NCI-H2227 (cell line): ENCODE data around the gene CACNG6.
"Not testable (repeated sequence)": the region's sequence is repeated elsewhere in the genome, so short reads cannot be mapped to it uniquely, and the experiment has no call there.

ENCODE experiments used
- DNase-seq: peaks from one replicate; lab custom pipeline; 2025; ENCODE audit not compliant: unreplicated experiment; lab: John Stamatoyannopoulos, UW

Gene CACNG6, protein sequence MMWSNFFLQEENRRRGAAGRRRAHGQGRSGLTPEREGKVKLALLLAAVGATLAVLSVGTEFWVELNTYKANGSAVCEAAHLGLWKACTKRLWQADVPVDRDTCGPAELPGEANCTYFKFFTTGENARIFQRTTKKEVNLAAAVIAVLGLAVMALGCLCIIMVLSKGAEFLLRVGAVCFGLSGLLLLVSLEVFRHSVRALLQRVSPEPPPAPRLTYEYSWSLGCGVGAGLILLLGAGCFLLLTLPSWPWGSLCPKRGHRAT

DNA sequence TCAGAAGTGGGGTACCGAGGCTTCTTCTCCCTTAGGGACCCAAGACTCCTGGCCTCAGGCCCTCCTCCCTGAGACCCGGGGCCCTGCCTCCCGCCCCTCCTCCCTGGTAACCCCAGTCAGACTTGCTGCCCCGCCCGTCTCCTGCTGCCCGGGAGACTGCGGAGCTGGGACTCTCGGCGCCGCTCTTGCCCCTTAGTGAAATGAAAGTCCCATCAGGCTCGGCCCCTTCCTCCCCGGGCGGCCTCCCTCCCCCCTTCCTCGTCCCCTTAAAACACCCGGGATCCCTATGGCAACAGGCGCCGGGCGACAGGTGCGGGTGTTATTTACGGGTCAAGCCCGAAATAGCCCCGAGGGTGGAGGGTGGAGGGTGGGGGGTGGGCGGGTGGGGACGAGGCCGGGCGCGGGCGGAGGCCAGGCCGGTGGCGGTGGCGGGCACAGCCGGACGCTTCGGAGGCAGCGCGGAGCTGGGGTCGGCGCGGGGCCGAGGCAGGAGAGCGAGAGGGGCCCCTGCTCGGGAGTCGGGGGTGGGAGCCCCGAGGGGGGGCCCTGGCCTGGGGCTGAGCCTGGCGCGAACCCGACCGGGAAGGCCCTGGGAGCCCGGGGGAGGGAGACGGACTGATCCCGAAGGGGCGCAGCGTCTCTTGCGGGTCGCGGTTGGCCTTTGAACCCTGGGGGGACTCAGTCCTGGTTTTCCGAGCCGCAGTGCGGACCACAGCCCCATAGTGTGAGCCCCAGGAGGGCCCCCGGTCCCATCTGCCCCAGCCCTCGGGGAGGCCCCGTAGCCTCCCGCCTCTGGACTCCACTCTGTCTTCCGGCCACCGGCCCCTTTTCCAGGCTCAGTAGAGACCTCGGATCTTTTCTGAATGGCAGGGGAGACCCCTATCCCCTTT is at the start of gene CACNG6:
Gene CACNG6, plus strand, starts transcription at position 414 of the 890 bp plus-strand sequence. CDS start 1,241 bp downstream, outside the sequence.
- DNase-seq, result peak; percentile 76

DNA sequence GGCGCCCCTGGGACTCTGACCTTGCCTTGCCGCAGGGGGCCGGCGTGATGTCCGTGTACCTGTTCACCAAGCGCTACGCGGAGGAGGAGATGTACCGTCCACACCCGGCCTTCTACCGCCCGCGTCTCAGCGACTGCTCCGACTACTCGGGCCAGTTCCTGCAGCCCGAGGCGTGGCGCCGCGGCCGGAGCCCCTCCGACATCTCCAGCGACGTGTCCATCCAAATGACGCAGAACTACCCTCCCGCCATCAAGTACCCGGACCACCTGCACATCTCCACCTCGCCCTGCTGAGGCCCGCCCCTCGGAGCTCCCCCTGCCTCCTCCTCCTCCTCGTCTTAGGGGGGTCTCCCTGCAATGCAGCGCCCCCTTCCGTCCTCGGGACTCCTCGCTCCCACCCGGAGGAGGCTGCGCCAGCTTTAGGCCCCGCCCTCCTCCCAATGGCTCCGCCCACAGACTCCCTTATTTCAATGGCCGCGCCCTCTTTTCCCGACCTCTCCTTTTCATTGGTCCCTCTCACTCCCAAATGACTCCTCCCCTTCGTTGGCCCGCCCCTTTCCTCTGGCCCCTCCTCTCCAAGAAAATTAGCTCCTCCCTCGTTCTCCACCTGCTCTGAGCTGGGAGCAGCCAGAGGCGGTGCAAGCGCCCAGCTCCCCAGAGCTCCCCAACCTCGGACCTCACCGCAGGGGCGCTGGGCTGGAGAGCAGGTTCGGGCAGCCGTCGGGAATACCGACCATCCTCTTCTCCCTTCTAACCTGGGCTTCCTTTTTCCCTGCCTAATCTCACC is 49.2 kb upstream of the CACNG6 start:
- DNase-seq, result peak; percentile 86

DNA sequence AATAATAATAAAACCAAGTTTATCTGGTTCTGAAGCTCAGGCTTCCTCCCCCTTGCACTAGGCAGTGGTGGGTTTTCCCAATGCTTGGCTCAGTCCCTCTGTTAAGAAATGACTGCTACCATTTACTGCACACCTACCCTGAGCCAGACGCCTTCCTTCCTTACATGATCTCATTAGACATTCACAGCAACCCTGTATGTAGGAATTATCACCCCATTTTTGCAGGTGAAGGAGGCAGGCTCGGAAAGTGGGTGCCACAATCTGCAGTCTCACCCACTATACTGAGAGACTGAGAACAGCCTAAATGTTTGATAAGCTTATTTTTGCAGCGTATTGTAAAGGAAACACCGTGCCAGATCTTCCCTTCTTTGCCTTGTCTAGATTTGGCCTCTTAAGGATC is 47.0 kb upstream of the CACNG6 start:
- no peak for DNase-seq

DNA sequence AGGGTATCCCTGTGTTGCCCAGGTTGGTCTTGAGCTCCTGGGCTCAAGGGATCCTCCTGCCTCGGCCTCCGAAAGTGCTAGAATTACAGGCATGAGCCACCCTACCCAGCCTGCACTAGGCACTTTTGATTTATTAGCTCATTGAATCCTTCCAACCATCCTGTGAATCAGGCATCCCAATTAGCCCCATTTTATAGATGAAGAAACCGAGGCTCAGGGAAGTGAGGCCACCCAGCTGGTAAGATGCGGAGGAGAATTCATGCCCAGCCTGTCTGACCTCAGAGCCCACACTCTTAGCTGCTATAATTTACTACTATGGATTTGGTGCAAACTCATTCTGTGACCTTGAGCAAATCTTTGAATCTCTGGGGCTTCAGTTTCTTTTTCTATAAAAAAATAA is 46.5 kb upstream of the CACNG6 start:
- DNase-seq, result no peak

DNA sequence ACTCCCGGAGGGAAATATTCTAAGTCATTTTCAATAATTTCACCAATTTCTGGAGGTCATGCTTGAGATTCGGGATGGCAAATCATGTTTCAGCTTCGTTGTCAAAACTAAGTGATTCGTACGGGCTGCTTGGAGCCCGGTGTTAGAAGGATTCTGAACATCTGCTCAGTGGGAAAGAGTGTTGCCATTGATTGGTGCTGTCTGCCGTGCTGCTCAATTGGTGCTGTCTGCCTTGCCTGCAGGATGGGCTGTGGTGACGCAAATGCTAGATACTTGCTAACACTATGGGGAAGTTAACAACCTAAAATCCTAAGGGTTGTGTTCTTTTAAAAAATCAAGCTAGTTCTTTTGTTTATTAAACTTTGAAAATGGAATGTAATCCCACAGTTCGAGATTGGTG is 46.0 kb upstream of the CACNG6 start:
- peak; percentile 79 for DNase-seq

DNA sequence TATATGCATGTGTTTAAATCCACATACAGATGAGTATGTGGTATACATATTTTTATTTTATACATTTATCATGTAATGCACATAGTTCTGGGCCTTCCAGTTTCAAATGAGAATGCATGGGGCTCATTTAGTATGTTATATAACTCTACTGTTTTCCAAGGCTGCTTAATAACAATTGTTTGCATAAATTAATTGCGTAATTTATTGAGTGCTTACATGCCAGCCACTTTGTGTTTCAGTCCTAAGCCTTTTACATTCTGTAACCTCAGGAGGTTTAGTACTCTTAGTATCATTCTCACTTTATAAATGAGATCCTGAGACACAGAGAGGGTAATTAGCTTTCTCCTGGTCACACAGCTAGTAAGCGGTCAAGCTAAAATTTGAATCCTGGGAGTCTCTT is 45.4 kb upstream of the CACNG6 start:
- no peak for DNase-seq

DNA sequence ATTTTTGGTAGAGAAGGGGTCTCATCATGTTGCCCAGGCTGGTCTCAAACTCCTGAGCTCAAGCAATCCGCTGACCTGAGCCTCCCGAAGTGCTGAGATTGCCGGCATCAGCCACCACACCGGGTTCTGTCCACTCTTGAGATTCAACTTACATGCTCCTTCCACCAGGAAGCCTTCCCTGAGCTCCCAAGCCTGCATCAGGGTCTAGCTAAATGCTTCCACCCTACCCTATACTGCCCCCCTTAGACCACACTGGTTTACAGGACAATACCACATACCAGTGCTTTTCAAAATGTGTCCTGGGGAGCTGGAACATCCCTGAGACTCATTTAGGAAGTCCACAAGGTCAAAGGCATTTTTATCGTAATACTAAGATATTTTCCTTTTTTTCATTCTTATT is 43.8 kb upstream of the CACNG6 start:
- no peak for DNase-seq

DNA sequence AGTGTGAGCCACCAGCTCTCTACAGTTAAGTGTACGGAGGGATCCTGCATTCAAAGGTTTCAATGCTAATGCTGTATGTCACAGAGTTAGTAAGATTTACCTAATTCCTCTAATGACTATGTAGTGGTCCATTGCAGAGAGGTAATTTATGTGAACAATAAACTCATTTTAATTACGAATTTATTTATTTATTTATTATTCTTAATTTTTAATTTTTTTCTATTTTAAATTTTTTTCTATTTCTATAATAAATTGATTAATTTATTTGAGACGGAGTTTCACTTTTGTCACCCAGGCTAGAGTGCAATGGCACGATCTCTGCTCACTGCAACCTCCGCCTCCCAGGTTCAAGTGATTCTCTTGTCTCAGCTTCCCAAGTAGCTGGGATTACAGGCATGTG is 42.8 kb upstream of the CACNG6 start:
- DNase-seq, result not testable (repeated sequence)

DNA sequence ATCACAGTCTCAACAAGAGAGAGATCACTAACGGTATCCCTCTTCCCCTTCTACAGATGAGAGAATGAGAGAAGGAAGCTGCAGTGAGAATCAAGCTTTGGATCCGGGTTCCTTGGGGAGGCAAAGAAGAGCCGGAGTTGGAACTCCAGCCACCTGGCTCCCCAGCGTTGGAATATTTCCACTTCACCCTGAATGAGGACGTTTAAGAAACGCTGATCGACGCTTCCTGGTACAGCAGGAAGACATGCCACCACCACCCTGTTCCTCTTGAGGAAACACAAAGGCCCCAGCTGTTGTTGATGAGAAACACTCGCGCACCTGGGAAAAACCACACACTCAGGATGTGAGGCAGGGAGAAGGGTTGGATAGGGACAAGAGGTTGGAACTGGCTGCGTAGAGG is 40.0 kb upstream of the CACNG6 start:
- DNase-seq, result no peak

DNA sequence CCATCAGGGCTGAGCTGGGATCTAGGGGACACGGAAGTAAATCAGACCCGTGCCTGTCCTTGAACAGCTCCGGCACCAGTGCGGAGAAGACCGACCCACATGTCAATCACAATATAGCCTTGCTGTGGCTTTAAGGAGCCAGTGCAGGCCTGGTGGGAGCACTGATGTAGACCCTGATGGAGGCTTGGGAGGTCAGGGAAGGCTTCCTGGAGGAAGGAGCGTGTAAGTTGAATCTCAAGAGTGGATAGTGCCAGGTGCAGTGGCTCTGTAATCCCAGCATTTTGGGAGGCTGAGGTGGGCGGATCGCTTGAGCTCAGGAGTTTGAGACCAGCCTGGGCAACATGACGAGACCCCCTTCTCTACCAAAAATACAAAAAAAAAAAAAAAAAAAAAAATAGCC is 39.5 kb upstream of the CACNG6 start:
- DNase-seq, result no peak

DNA sequence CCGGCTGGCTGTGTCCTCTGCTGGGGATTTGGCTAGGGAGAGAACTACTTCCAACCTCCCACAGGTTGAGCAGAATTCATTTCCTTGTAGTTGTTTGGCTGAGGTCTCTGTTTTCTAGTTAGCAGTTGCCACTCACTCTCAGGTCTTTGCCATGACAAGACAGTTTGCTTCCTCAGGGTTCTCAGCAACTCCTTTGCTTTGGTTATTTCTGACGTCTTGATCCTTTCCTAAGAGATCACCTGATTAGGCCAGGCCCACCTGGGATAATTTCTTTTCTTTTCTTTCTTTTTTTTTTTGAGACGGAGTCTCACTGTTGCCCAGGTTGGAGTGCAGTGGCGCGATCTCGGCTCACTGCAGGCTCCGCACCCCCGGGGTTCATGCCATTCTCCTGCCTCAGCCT is 38.1 kb upstream of the CACNG6 start:
- no peak for DNase-seq

DNA sequence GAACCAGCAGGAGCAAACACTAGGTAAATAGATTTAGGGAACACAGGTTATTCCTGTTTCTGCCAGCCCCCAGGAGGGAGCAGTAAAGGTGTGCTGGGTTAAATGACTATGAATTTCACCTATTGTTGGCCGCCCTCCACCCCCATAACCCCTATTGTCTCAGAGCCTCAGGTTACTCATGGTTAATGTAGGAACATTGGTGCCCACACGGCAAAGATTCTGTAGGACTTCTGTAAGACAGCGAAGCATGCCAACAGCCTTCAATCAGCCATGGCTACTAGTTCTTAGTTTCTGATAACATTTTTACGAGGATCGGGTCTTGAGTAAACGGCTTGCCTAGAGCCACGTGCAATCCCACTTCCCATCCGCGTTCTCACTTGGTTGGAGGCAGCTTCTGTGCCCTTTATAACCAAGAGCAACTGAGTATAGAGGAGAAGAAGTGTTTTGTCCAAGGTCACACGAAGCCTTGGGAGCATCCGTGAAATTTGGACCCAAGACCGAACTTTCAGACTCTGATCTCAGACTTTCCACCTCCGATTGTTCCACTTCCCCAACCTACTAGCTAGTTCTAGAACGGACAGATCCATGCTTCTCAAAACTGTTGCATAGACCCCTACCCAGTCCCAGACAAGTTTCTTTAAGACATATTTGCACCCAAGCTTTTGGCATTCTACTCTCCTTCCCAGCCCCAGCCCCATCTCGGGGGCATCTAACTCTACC is 33.8 kb upstream of the CACNG6 start:
- no peak for DNase-seq

DNA sequence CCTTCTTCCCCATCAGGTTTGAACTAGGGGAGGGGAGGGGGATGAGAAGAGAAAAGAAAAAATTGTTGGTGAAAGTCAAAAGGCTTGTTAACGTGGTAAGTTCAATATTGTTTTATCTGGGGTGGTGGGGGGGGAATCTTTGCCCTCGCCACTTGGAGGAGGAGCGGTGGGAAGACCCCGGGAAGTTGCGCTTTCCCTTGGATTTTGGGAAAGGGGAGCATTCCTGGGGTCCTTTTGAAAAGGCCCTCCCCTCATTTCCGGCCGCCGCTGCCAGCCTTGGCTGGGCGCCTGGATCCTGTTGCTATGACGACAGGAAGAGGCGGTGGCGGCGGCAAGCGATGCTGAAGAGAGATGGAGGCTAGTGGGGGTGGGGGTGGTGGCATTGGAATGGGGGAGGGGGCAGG is 33.3 kb upstream of the CACNG6 start:
- DNase-seq, result peak; percentile 92

DNA sequence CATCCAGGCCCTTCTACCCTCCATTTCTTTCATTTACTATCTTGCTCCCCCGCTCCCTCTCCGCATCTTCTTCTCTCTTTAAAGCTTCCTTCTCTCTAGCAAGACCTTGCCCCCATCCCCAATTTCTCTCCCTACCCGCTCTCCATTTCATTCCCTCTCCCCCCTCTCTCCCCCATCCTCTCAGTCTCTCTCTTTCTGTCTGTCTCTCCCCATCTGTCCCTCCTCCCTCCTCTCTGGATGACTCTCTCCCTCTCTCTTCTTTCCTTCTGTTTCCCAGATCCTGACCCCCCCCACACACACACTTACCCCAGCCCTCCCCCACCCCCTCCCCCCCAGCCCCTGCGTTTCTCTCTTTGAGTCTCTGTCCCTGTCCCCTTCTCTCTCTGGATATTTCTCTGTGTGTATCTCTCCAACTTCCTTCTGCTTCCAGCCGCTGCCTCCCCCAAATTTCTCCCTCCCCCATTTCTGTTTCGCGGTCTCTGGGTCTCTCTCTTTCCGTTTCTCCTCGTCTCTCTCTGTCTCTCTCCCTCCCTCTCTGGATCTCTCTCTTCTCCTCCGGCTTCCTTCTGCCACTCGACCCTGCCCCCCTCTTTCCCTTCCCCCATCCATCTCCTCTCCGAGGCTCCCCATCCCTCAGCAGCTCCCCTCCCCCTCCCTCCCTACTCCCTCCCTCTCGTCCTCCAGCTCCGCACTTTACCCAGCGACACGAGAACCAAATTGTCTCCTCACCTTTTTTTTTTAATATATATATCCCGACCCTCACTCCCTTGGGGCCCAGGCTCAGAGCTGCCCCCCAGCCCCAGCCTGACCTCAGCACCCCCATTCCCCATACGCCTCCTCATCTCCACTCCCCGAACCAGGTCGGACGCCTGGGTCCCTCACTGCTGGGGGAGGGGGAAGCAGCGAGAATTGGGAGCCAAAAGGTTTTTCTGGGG is 32.3 kb upstream of the CACNG6 start:
- DNase-seq, result peak; percentile 56

DNA sequence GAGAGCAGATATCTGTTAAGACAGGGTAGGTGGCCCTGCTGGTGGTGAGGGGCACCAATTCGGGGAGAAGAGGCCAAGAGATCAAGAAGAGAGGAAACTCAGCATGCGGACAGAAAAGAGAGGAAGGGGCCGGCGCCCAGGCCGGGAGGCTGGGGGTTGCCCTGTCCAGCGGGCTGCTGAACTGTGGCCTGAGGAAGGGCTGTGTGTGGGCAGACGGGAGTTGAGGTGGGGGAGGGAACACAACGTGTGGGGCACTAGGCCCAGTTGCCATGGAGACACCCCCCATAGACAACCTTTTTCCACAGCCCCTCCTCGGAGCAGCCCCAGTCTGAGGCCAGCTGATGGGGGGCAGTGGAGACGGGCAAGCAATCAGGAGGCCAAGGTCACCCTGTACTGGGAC is 31.2 kb upstream of the CACNG6 start:
- no peak for DNase-seq

DNA sequence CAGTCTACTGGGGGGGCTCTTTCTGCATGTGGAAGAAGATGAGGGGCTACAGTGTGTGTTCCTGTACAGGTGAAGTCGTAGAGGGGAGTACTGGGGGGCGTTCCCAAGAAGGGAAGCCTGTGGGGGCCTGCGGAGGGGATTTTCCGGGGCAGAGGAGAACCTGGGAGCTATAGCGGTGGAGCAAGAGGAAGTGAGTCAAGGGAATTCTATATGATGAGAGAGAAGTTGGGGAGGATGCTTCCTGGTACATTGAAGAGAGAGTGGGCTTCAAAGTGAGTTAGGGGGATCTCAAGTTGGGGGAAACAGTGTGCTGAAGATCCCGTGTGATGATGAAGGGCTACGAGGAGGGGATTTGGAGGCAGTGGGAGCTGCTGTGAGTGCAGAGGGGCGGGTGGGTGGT is 30.6 kb upstream of the CACNG6 start:
- no peak for DNase-seq

DNA sequence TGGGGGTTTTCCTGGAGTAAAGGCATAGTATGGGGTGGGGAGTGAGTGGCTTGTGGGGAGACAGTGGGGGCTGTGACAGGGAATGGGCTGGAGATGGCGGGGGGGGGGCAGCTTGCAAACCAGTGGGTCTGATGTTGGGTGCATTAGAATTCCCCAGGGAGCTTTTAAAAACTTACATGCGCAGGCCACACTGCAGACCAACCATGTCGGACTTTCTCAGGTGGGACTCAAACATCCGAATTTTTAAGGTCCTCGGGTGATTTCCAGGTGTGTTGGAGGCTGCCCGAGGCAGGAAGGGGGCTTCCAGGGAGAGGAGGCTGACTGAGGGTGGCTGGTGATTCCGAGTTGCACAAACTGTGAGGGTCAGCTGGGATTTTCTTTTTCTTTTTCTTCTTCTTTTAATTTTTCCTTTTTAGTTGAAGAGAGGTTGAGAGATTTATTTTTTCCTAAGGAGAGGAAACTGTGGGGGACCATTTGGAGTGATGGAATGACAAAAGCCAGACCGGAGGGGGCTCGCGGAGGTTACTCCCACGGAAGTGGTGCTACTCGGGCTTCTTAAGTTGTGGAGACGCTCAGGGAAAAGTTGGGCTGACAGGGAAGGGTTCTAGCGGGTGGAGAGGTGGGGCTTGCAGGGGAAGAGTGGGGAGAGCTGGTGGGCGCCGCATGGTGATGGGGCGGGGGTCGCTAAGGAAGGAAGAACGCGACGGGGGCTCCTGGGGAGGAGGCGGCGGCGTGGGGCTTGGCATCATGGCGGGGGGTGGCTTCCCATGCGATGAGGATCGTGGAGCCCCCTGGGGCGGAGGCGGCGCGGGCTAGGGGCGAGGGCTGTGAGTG is 29.7 kb upstream of the CACNG6 start:
- DNase-seq, result no peak

DNA sequence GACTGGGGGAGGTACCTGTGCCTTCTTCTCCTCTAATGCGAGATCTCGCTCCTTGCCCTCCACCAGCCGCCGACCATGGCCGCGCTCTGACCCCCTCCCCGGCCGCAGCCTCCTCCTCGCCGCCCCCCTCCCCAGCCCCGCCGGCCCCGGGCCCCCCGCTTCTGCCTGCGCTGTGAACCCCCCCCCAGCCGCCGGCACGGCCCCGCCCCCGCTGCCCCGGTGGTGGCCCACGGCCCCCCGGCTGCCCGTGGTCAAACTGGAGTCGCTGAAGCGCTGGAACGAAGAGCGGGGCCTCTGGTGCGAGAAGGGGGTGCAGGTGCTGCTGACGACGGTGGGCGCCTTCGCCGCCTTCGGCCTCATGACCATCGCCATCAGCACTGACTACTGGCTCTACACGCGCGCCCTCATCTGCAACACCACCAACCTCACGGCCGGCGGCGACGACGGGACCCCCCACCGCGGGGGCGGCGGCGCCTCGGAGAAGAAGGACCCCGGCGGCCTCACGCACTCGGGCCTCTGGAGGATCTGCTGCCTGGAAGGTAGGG is 28.5 kb upstream of the CACNG6 start, which contains the start of gene CACNG8:
Gene CACNG8, plus strand, starts transcription at position 51 of the 545 bp plus-strand sequence.
- no peak for DNase-seq

DNA sequence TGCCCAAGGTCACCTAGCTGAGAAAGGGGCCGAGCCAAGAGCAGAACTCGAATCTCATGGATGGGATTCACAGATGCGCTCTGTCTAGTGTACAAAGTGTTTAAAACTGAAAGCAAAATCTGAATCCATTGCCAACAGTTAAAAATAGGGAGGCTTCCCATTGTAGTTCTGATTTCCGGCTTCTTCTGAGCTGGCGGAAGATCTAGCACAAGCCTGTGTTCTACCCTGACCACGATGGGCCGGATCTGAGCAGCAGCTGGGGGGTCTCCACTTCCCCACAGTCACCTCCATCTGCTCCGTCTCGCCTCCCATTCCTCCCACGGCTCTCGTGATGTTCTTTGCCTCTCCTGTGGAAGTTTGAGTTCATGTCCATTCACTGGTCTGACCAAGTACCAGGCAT is 26.3 kb upstream of the CACNG6 start:
- no peak for DNase-seq
